Smooth muscle cell (in vitro differentiated cells): Measurements from ENCODE around the gene DPYSL4. TPM values are rescaled to one million over a fixed set of nuclear protein-coding genes. Genes with fewer than 3 reads are reported as not detected.

ENCODE experiments used
- DNase-seq: peaks from one replicate; lab custom pipeline; 2025; ENCODE audit not compliant: unreplicated experiment; lab: John Stamatoyannopoulos, UW
- H2AFZ ChIP-seq: fragments of 200-600 bp; sonication (generic); 2 replicates; pipeline ENCODE4 v1.6.0; 2016; ENCODE audit warnings: antibody characterized with exemption, low read depth, mild to moderate bottlenecking
- H3F3A ChIP-seq: fragments of 200-600 bp; sonication (generic); 2 replicates; pipeline ENCODE4 v1.6.0; 2017; ENCODE audit warnings: antibody characterized with exemption, low read depth
- H3K27ac ChIP-seq: fragments of 200-600 bp; sonication (generic); 2 replicates; pipeline ENCODE4 v1.5.1; 2016; ENCODE audit warnings: low read depth, mild to moderate bottlenecking
- H3K27me3 ChIP-seq: fragments of 200-600 bp; sonication (generic); 2 replicates; pipeline ENCODE4 v1.6.1; 2016; ENCODE audit warnings: low read depth, mild to moderate bottlenecking
- H3K36me3 ChIP-seq: fragments of 200-600 bp; sonication (generic); 2 replicates; pipeline ENCODE4 v1.5.1; 2016; ENCODE audit warnings: low read depth
- H3K4me1 ChIP-seq: fragments of 200-600 bp; sonication (generic); 2 replicates; pipeline ENCODE4 v1.5.1; 2016; ENCODE audit warnings: low read depth
- H3K4me2 ChIP-seq: fragments of 200-600 bp; sonication (generic); 2 replicates; pipeline ENCODE4 v1.6.0; 2016; ENCODE audit warnings: mild to moderate bottlenecking
- H3K4me3 ChIP-seq: fragments of 200-600 bp; sonication (generic); 2 replicates; pipeline ENCODE4 v1.5.1; 2016; ENCODE audit warnings: mild to moderate bottlenecking
- H3K79me2 ChIP-seq: fragments of 200-600 bp; sonication (generic); 2 replicates; pipeline ENCODE4 v1.6.0; 2016; ENCODE audit warnings: low read depth, mild to moderate bottlenecking
- H3K9ac ChIP-seq: fragments of 200-600 bp; sonication (generic); 2 replicates; pipeline ENCODE4 v1.6.0; 2016; ENCODE audit warnings: low read depth
- H3K9me3 ChIP-seq: fragments of 200-600 bp; sonication (generic); replicated peaks from 2 replicates; pipeline ENCODE4 v1.5.1; 2016; ENCODE audit warnings: low read depth
- H4K20me1 ChIP-seq: fragments of 200-600 bp; sonication (generic); 2 replicates; pipeline ENCODE4 v1.6.0; 2016; ENCODE audit warnings: low read depth
- CTCF ChIP-seq: fragments of 200-600 bp; sonication (generic); IDR thresholded peaks from 2 replicates; pipeline ENCODE4 v1.5.1; 2017; ENCODE audit warnings: borderline replicate concordance, mild to moderate bottlenecking, antibody characterized with exemption; ENCODE audit not compliant: insufficient read depth, poor library complexity, severe bottlenecking
- WGBS: methylation state at CpG from one replicate; pipeline ENCODE4 v1.1.7; 2016; ENCODE audit warnings: low lambda C conversion rate; 5-methylcytosine and 5-hydroxymethylcytosine counted together
- polyA plus RNA-seq: library from polyadenylated mRNA; unstranded; fragments of >200 nt; fragmentation: Nextera tagmentation; extraction: Ambion mirVana; gene quantifications from 2 replicates; pipeline ENCODE4 v1.2.1, GENCODE V29; 2016
- total RNA-seq: library from RNA; depleted of rRNA; stranded (reverse); fragments of >200 nt; gene quantifications from 2 replicates; pipeline ENCODE4 v1.2.3, GENCODE V29; 2014

The DPYSL4 gene
- total and polyA plus RNA-seq, 2 experiments from 2014 or later = 6.0 to 7.4 TPM

- Histone ChIP-seq H3K79me2 (no peaks in the 10 kb centered on the region), H3K9ac (no peak overlapping the region), H4K20me1 (no peaks in the 10 kb centered on the region), H3K27ac (no peak overlapping the region), H3K4me2 (no peak overlapping the region), H3K4me1 (no peaks in the 10 kb centered on the region), H3K9me3 (no peaks in the 10 kb centered on the region), H2AFZ (no peak overlapping the region), H3K27me3 (no peaks in the 10 kb centered on the region), H3F3A (no peaks in the 10 kb centered on the region), H3K4me3 (no peak overlapping the region), H3K36me3 (no peaks in the 10 kb centered on the region)
- no peak for TF ChIP-seq CTCF
- no peak for DNase-seq
- 94% methylated on average over 12 of the region's 12 CpGs for WGBS
These were observed 48.2 kb upstream of the DPYSL4 start for GRCh38 chr10:132138596-132138995.

GRCh38 chr10:132139526-132139925 is 47.2 kb upstream of the DPYSL4 start:
- no peak for DNase-seq
- no peak overlapping the region for H2AFZ ChIP-seq
- WGBS = 86% methylated on average over 10 of the region's 10 CpGs

GRCh38 chr10:132140167-132140925 is 46.4 kb upstream of the DPYSL4 start:
- no peaks in the 10 kb centered on the region for H3F3A ChIP-seq
- no peaks in the 10 kb centered on the region for H4K20me1 ChIP-seq
- H3K79me2 ChIP-seq = no peaks in the 10 kb centered on the region
- H3K9me3 ChIP-seq = no peaks in the 10 kb centered on the region
- DNase-seq = no peak
- H3K4me2 ChIP-seq = no peak overlapping the region
- H3K36me3 ChIP-seq = no peaks in the 10 kb centered on the region
- 93% methylated on average over 30 of the region's 42 CpGs for WGBS
- H3K4me1 ChIP-seq = no peaks in the 10 kb centered on the region
- H3K27ac ChIP-seq = no peak overlapping the region
- no peak for TF ChIP-seq CTCF
- no peak overlapping the region for H3K4me3 ChIP-seq
- no peak overlapping the region for H2AFZ ChIP-seq
- H3K9ac ChIP-seq = no peak overlapping the region
- H3K27me3 ChIP-seq = no peaks in the 10 kb centered on the region

More at GRCh38 chr10:132139526-132139925, 47.2 kb upstream of the DPYSL4 start:
- TF ChIP-seq CTCF = no peak
- Histone ChIP-seq H3K79me2 (no peaks in the 10 kb centered on the region), H3K4me3 (no peak overlapping the region), H3K9me3 (no peaks in the 10 kb centered on the region), H3K36me3 (no peaks in the 10 kb centered on the region), H3K27me3 (no peaks in the 10 kb centered on the region), H3K4me2 (no peak overlapping the region), H4K20me1 (no peaks in the 10 kb centered on the region), H3K4me1 (no peaks in the 10 kb centered on the region), H3K9ac (no peak overlapping the region), H3K27ac (no peak overlapping the region), H3F3A (no peaks in the 10 kb centered on the region)

- Histone ChIP-seq H3K4me3 (no peak overlapping the region), H2AFZ (no peak overlapping the region), H3K79me2 (no peaks in the 10 kb centered on the region), H3K9ac (no peak overlapping the region), H3K27ac (no peak overlapping the region), H3K4me2 (no peak overlapping the region), H3K36me3 (no peaks in the 10 kb centered on the region), H3F3A (no peaks in the 10 kb centered on the region), H4K20me1 (no peaks in the 10 kb centered on the region), H3K4me1 (no peaks in the 10 kb centered on the region), H3K9me3 (no peaks in the 10 kb centered on the region), H3K27me3 (no peaks in the 10 kb centered on the region)
- DNase-seq = no peak
- WGBS = 92% methylated on average over 7 of the region's 7 CpGs
- no peak for TF ChIP-seq CTCF
These were observed 45.7 kb upstream of the DPYSL4 start for GRCh38 chr10:132141076-132141475.
